ENCODE data around the gene ROBO1.

DNA sequence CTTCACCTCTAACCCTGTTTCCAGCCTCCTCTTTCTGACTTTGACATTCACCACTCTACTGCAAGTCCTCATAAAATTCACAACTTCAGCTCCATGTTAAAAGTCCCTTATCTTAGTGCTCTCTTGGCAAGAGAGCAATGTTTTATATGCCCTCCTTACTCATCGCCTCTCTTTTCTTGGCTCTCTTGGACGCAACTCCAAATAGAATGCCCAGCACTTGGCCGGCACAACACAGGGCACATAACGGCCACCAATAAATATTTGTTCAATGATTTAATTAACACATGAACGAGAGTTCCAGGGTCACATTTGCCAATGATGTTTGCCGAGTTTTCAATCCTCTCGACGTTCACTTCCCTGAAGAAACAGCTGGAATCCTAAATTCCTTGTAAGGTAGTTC lies 401.4 kb downstream of the ROBO1 start:
- TF ChIP-seq FOXK2 (IDR thresholded peaks at IDR 0.05) = no peak
- no peak for TF ChIP-seq FOXA1 (IDR thresholded peaks at IDR 0.05)
- TF ChIP-seq, protein P1, sequence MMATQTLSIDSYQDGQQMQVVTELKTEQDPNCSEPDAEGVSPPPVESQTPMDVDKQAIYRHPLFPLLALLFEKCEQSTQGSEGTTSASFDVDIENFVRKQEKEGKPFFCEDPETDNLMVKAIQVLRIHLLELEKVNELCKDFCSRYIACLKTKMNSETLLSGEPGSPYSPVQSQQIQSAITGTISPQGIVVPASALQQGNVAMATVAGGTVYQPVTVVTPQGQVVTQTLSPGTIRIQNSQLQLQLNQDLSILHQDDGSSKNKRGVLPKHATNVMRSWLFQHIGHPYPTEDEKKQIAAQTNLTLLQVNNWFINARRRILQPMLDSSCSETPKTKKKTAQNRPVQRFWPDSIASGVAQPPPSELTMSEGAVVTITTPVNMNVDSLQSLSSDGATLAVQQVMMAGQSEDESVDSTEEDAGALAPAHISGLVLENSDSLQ (IDR thresholded peaks at IDR 0.05) = no peak
- no peak for TF ChIP-seq SUZ12 (IDR thresholded peaks at IDR 0.05)
- no peak for TF ChIP-seq ELF4 (IDR thresholded peaks at IDR 0.05)
- TF ChIP-seq ARNT (IDR thresholded peaks at IDR 0.05) = no peak
- TF ChIP-seq FOXM1 (IDR thresholded peaks at IDR 0.05; ENCODE audit: borderline replicate concordance) = no peak
- TF ChIP-seq TARDBP (IDR thresholded peaks at IDR 0.05) = no peak
- TF ChIP-seq SP1 (IDR thresholded peaks at IDR 0.05) = no peak
- TF ChIP-seq BHLHE40 (IDR thresholded peaks at IDR 0.05; ENCODE audit: borderline replicate concordance) = no peak
- no peak for TF ChIP-seq HDGF (IDR thresholded peaks at IDR 0.05; ENCODE audit: borderline replicate concordance)
